HepG2 (cell line): Measurements from ENCODE around the gene HNRNPH3.

Source experiments
- CC2D1A ChIP-seq: sonication (generic); formaldehyde crosslinking; IDR thresholded peaks from 2 replicates; pipeline ENCODE4 v1.8.1; 2023; ENCODE audit warnings: mild to moderate bottlenecking, missing genetic modification reagents
- HOXA7 ChIP-seq: sonication (generic); formaldehyde crosslinking; IDR thresholded peaks from 2 replicates; pipeline ENCODE4 v1.8.1; 2022; ENCODE audit warnings: mild to moderate bottlenecking, missing genetic modification reagents, moderate library complexity
- MXI1 ChIP-seq: IDR thresholded peaks from 3 replicates; pipeline ENCODE4 v1.6.1; 2012; ENCODE audit warnings: low read depth, low read length, inconsistent platforms, borderline replicate concordance
- NR2F2 ChIP-seq: IDR thresholded peaks from 2 replicates; pipeline ENCODE4 v1.6.1; 2012; ENCODE audit warnings: low read depth, inconsistent platforms, borderline replicate concordance
- NR3C1 ChIP-seq: sonication (generic); formaldehyde crosslinking; IDR thresholded peaks from 2 replicates; pipeline ENCODE4 v1.4.0; 2020; ENCODE audit warnings: missing genetic modification reagents
- TAF1 ChIP-seq: sonication (generic); formaldehyde crosslinking; IDR thresholded peaks from 2 replicates; pipeline ENCODE4 v1.4.0; 2020; ENCODE audit warnings: missing genetic modification reagents
- ZFP1 ChIP-seq: IDR thresholded peaks from 2 replicates; pipeline ENCODE4 v1.6.1; 2016
- ZNF101 ChIP-seq: sonication (generic); formaldehyde crosslinking; IDR thresholded peaks from 2 replicates; pipeline ENCODE4 v1.4.0; 2020; ENCODE audit warnings: mild to moderate bottlenecking, low read depth, missing genetic modification reagents, borderline replicate concordance
- ZNF274 ChIP-seq: sonication (generic); formaldehyde crosslinking; IDR thresholded peaks from 2 replicates; pipeline ENCODE4 v1.5.1; 2020; ENCODE audit warnings: mild to moderate bottlenecking, missing genetic modification reagents
- ZNF333 ChIP-seq: sonication (generic); formaldehyde crosslinking; IDR thresholded peaks from 2 replicates; pipeline ENCODE4 v1.4.0; 2020; ENCODE audit warnings: mild to moderate bottlenecking, missing genetic modification reagents, borderline replicate concordance
- ZNF337 ChIP-seq: sonication (generic); formaldehyde crosslinking; IDR thresholded peaks from 2 replicates; pipeline ENCODE4 v1.5.1; 2020; ENCODE audit warnings: missing genetic modification reagents, low read depth, mild to moderate bottlenecking, borderline replicate concordance
- ZNF761 ChIP-seq: sonication (generic); formaldehyde crosslinking; conservative IDR thresholded peaks from 2 replicates; pipeline ENCODE4 v1.4.0; 2020; ENCODE audit warnings: mild to moderate bottlenecking, missing genetic modification reagents
- TF ChIP-seq, protein P1 (sequence below): IDR thresholded peaks from 2 replicates; pipeline ENCODE4 v1.6.1; 2012; ENCODE audit warnings: inconsistent platforms

DNA sequence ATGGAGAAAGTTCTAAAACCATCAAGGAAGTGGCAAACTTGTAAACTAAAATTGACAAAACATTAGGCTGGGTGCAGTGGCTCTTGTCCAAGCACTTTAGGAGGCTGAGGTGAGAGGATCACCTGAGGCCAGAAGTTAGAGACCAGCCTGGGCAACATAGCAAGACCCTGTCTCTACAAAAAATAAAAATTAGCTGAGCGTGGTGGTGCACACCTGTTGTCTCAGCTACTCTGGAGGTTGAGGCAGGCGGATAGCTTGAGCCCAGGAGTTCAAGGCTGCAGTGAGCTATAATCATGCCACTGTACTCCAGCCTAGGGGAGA lies 29.4 kb upstream of the HNRNPH3 start:
- TF ChIP-seq ZNF761 (CRISPR knock-in tag) (no peak), ZNF333 (no peak), CC2D1A (no peak), NR3C1 (CRISPR knock-in tag) (no peak), MXI1 (no peak), ZNF101 (CRISPR knock-in tag) (no peak), ZNF337 (CRISPR knock-in tag) (no peak), NR2F2 (no peak), TAF1 (CRISPR knock-in tag) (no peak), ZFP1 (CRISPR knock-in tag) (no peak), ZNF274 (CRISPR knock-in tag) (no peak), HOXA7 (CRISPR knock-in tag) (no peak)
- TF ChIP-seq, protein P1, sequence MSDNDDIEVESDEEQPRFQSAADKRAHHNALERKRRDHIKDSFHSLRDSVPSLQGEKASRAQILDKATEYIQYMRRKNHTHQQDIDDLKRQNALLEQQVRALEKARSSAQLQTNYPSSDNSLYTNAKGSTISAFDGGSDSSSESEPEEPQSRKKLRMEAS: no peak
